Bronchial epithelial cell (primary cell): Measurements from ENCODE around the gene OTOP2. TPM values are rescaled to one million over a fixed set of nuclear protein-coding genes. Genes with fewer than 3 reads are reported as not detected.
"Not testable (repeated sequence)": the region's sequence is repeated elsewhere in the genome, so short reads cannot be mapped to it uniquely, and the experiment has no call there.

Experiments used
- DNase-seq: peaks from one replicate; pipeline ENCODE4 v3.0.0-alpha.2; 2010; ENCODE audit warnings: low read depth
- FAIRE-seq: peaks from 2 replicates; lab custom pipeline; 2011; peaks lifted over from hg19 to GRCh38; lab: Jason Lieb, UNC
- H3K27me3 ChIP-seq: 2 replicates; pipeline ENCODE4 v1.5.1; 2011; ENCODE audit warnings: low read length; ENCODE audit not compliant: control insufficient read depth, insufficient read depth
- H3K36me3 ChIP-seq: 2 replicates; pipeline ENCODE4 v1.5.1; 2011; ENCODE audit warnings: low read length; ENCODE audit not compliant: control insufficient read depth, insufficient read depth
- H3K4me3 ChIP-seq: 2 replicates; pipeline ENCODE4 v1.5.1; 2011; ENCODE audit warnings: mild to moderate bottlenecking, low read depth, low read length, control low read depth
- CTCF ChIP-seq: IDR thresholded peaks from 2 replicates; pipeline ENCODE4 v1.5.1; 2011; ENCODE audit warnings: mild to moderate bottlenecking, moderate library complexity, low read length, control low read depth, inconsistent platforms; ENCODE audit not compliant: insufficient read depth, severe bottlenecking
- total RNA-seq: library from RNA; depleted of rRNA; stranded (reverse); fragments of >200 nt; gene quantifications from 2 replicates; pipeline ENCODE4 v1.2.1, GENCODE V29; 2014

OTOP2 gene
- total RNA-seq, 1 donor from 2014 or later = not detected

GRCh38 chr17:74964988-74965622 lies 41.0 kb downstream of the OTOP2 start:
- TF ChIP-seq CTCF = no peak
- Histone ChIP-seq H3K4me3 (no peak overlapping the region), H3K27me3 (no peaks in the 10 kb centered on the region), H3K36me3 (no peaks in the 10 kb centered on the region)
- FAIRE-seq (no peak), DNase-seq (peak; percentile 57)

DNA sequence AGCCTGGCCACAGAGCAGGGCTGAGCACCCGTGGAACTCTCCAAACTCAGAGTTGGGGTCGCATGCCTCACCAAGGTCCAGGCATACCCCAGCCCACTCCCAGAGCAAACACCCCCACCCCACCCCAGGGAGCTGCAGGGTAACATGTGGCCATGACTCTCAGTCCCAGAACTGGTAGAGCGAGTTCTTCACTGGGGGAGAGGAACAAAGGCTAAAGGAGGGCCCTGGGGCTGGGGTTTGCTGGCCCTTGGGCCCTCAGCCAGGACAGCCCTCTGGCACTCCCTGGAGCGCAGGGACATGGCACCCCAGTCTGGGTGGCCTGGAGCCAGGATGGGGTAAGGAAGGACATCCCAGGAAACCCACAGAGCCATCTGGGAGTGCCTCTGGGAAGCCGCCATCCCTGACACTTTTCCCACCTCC lies 44.3 kb downstream of the OTOP2 start:
- no peak overlapping the region for H3K4me3 ChIP-seq
- no peaks in the 10 kb centered on the region for H3K36me3 ChIP-seq
- peak; percentile 41 for DNase-seq
- no peak for TF ChIP-seq CTCF
- H3K27me3 ChIP-seq = peaks cover 5% of the 10 kb centered on the region
- FAIRE-seq = no peak

GRCh38 chr17:74969501-74969900 lies 45.4 kb downstream of the OTOP2 start:
- H3K36me3 ChIP-seq, H3K27me3 ChIP-seq, FAIRE-seq, DNase-seq, H3K4me3 ChIP-seq: not testable (repeated sequence)

- H3K27me3 ChIP-seq = peaks cover 5% of the 10 kb centered on the region
- no peak for TF ChIP-seq CTCF
- H3K4me3 ChIP-seq = no peak overlapping the region
- DNase-seq (no peak), FAIRE-seq (no peak)
- H3K36me3 ChIP-seq = no peaks in the 10 kb centered on the region
Measured at GRCh38 chr17:74970395-74970794, 46.3 kb downstream of the OTOP2 start.

DNA sequence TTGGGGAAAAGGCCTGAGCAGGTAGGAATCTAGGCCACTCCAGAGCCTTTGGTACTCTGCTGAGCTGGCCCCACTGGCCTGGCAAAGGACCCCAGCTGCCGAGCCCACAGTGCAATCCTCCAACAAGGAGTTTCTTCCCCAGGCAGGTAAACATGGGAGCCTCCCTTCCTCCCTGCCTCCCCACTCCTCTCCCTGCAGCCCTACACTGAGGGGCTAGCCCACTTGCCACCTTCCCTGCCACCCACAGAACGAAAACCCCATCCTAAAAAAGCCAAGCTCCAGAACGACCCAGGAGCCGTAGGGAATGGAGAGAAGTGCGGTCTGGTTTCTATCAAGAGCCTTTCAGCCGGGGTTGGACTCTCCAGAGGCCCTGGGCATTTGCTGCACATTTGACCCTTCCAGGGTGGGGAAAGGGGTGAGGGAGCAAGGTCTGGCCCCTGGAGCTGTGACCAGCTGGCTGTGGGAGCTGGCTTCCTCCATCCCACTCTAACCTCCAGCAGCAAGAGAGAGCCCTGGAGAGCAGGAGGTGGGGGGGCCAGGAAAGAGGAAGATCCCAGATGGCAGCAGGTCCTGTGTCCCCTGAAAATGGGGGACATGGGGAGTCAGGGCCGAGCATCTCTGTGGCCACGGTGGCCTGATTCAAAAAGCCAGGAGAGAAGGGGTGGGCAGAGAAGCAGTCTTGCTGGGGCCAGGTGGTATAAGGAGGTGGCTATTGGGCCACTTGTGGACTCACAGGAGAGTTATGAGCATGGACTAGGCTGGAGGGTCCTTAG lies 47.2 kb downstream of the OTOP2 start:
- Histone ChIP-seq H3K4me3 (no peak overlapping the region), H3K27me3 (peaks cover 5% of the 10 kb centered on the region), H3K36me3 (no peaks in the 10 kb centered on the region)
- FAIRE-seq (no peak), DNase-seq (no peak)
- no peak for TF ChIP-seq CTCF

- TF ChIP-seq CTCF = no peak
- Histone ChIP-seq H3K4me3 (peak overlapping the region; percentile 58), H3K36me3 (no peaks in the 10 kb centered on the region), H3K27me3 (peaks cover 5% of the 10 kb centered on the region)
- DNase-seq = no peak
- FAIRE-seq = no peak
Measured at GRCh38 chr17:74971842-74972106, 47.7 kb downstream of the OTOP2 start.
